Measurements from ENCODE around the gene CFAP74.

- TF ChIP-seq CTCF (conservative IDR thresholded peaks at IDR 0.05; ENCODE audit: low read depth, low read length): no peak
- no peak for TF ChIP-seq EZH2 (IDR thresholded peaks at IDR 0.05; ENCODE audit: low read length, unreplicated experiment)
These were observed 110.8 kb downstream of the CFAP74 start for GRCh38 chr1:1892763-1893120.

Measured in PC-3 (cell line).